Naive thymus-derived CD4-positive, alpha-beta T cell (primary cell): Measurements from ENCODE around the gene OR6N2. TPM values are rescaled to one million over a fixed set of nuclear protein-coding genes. Genes with fewer than 3 reads are reported as not detected.

Source experiments
- ATAC-seq: fragments of 150-1000 bp; cut with Tn5 transposase; 2 replicates; pipeline ENCODE4 v1.10.0; 2021; ENCODE audit warnings: mild to moderate bottlenecking, moderate library complexity
- CTCF ChIA-PET: fragments of 350-600 bp; sonication (Branson Sonifier 250); formaldehyde crosslinking; loops from one replicate; lab custom pipeline; 2021; ENCODE audit warnings: antibody characterized with exemption; lab: Charles Lee
- POLR2A ChIA-PET: fragments of 350-600 bp; sonication (Branson Sonifier 250); formaldehyde crosslinking; loops from one replicate; lab custom pipeline; 2021; ENCODE audit warnings: antibody characterized with exemption, inconsistent platforms; lab: Charles Lee
- DNase-seq, 9 donors: peaks; one replicate each; pipeline versions ENCODE4 v3.0.0 to v3.0.0-alpha.2; 2020 to 2022; ENCODE audit warnings: mixed read lengths in 1 of 9
- H3K27ac ChIP-seq: one replicate; pipeline ENCODE4 v1.7.0; 2013; ENCODE audit warnings: mild to moderate bottlenecking, low read depth, low read length, moderate library complexity
- H3K27me3 ChIP-seq, 2 donors: one replicate each; pipeline ENCODE4 v1.7.0; 2013; ENCODE audit warnings: low read length in 2 of 2, mild to moderate bottlenecking in 2 of 2, moderate library complexity in 2 of 2; ENCODE audit not compliant: control insufficient read depth in 2 of 2, insufficient read depth in 2 of 2
- H3K36me3 ChIP-seq, 3 experiments: 1 replicate in 2 of 3; 2 replicates in 1 of 3; pipeline ENCODE4 v1.7.0; 2013; ENCODE audit warnings: low read length in 3 of 3, mild to moderate bottlenecking in 3 of 3, moderate library complexity in 1 of 3; ENCODE audit not compliant: insufficient read depth in 3 of 3, control insufficient read depth in 2 of 3
- H3K4me1 ChIP-seq, 2 donors: one replicate each; pipeline ENCODE4 v1.7.0; 2013; ENCODE audit warnings: low read length in 2 of 2, mild to moderate bottlenecking in 2 of 2, moderate library complexity in 1 of 2; ENCODE audit not compliant: control insufficient read depth in 2 of 2, insufficient read depth in 2 of 2
- H3K4me3 ChIP-seq: 2 replicates; pipeline ENCODE4 v1.7.0; 2013; ENCODE audit warnings: mild to moderate bottlenecking, low read length
- H3K9me3 ChIP-seq, 3 experiments: 1 replicate in 2 of 3; 2 replicates in 1 of 3; pipeline ENCODE4 v1.7.0; 2013; ENCODE audit warnings: low read length in 3 of 3; ENCODE audit not compliant: control insufficient read depth in 2 of 3
- H3K27ac Mint-ChIP-seq, 9 donors: one replicate each; pipeline ENCODE4 v1.8.0; 2020 to 2022; ENCODE audit warnings: mixed read lengths in 9 of 9, mild to moderate bottlenecking in 8 of 9, moderate library complexity in 5 of 9, inconsistent platforms in 2 of 9
- H3K27me3 Mint-ChIP-seq, 5 donors: one replicate each; pipeline ENCODE4 v1.8.0; 2021 to 2022; ENCODE audit warnings: mixed read lengths in 5 of 5, mild to moderate bottlenecking in 1 of 5
- H3K36me3 Mint-ChIP-seq, 5 donors: one replicate each; pipeline ENCODE4 v1.8.0; 2020 to 2022; ENCODE audit warnings: mixed read lengths in 5 of 5, mild to moderate bottlenecking in 3 of 5, inconsistent platforms in 1 of 5
- H3K4me1 Mint-ChIP-seq, 7 donors: one replicate each; pipeline ENCODE4 v1.8.0; 2020 to 2022; ENCODE audit warnings: mixed read lengths in 7 of 7, mild to moderate bottlenecking in 3 of 7, inconsistent platforms in 1 of 7
- H3K4me3 Mint-ChIP-seq, 10 donors: one replicate each; pipeline ENCODE4 v1.8.0; 2020 to 2022; ENCODE audit warnings: mild to moderate bottlenecking in 10 of 10, mixed read lengths in 10 of 10, moderate library complexity in 6 of 10, inconsistent platforms in 2 of 10
- H3K9me3 Mint-ChIP-seq, 11 donors: one replicate each; pipeline ENCODE4 v1.8.0; 2020 to 2022; ENCODE audit warnings: mixed read lengths in 11 of 11, mild to moderate bottlenecking in 4 of 11, inconsistent platforms in 1 of 11, moderate library complexity in 1 of 11
- intact Hi-C, 2 donors: fragments of 100-400 bp; cut with micrococcal nuclease; formaldehyde crosslinking; loops; one replicate each; pipeline ENCODE4 v1.15.1; 2023
- polyA plus RNA-seq, 2 donors: library from polyadenylated mRNA; unstranded; fragments of 300-500 nt; fragmentation: Illumina TruSeq; gene quantifications; one replicate each; pipeline ENCODE4 v1.2.3, GENCODE V29; 2021
- total RNA-seq, 6 experiments: library from RNA in 5 of 6; stranded (reverse) in 5 of 6; gene quantifications; 1 replicate in 5 of 6; 2 replicates in 1 of 6; pipeline ENCODE4 v1.2.3 and lab custom pipeline; 2021 to 2026

OR6N2 gene
- total and polyA plus RNA-seq, 7 experiments from 2014 or later: 0.17 TPM; not detected in 6

DNA sequence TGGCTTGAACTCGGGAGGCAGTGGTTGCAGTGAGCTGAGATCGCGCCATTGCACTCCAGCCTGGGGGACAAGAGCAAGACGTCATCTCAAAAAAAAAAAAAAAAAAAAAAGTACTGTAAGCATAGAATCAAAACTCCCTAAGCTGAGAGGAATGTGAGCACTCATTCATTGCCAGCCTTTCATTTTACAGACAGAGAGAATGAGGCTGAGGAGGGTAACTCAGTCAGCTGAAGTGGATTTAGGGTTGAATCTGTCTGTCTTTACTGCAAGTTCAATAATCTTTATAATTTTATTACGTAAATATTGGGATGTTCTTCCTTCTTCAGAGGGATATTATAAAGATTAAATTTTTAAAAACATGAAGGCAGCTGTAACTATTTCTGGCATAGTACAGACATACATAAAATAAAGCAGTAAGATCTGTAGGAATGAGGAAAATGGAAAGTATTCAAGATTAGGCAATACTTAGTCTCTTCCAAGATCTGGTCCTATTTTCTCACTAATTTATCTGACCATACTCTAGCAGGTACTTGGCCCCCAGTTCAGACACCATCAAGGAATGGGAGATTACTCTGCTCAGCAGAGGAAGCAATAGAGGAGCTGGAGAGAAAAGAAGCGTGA, 26.0 kb upstream of the OR6N2 start:
- H3K36me3 Mint-ChIP-seq: peaks cover 0 to 1% (median 0%) of the 10 kb centered on the region in 5 donors
- POLR2A ChIA-PET: no interaction called here

DNA sequence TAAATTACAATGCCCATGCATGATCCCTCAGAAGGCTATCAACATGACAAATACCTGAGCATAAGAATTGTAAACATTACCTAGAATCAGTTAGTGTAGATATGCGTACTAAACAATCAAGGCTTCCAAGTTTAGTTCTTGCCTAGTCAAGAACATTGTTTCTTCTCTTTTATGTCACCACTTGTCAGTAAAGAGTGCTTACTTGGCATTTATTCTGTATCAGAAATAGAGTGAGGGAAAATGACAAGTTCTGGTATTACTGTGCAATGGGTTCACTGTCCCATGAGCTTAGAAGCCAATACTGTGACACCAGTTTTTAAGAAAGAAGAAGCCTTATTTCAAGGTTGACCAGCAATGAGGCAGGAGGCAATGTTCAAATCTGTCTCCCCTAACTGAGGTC, 22.7 kb upstream of the OR6N2 start:
- POLR2A ChIA-PET: interaction anchor here (0.6 kb wide), 1 partner anchor 983 kb away, joined by 3 read pairs; no protein-coding TSS in a partner anchor
- H3K36me3 ChIP-seq: no peaks in the 10 kb centered on the region
- Mint-ChIP-seq H3K27me3 (peaks cover 10 to 47% (median 15%) of the 10 kb centered on the region in 5 donors), H3K27ac (no peak overlapping the region), H3K9me3 (peaks cover 0 to 1% (median 0%) of the 10 kb centered on the region in 11 donors), H3K4me1 (peaks cover 0 to 5% (median 0%) of the 10 kb centered on the region in 7 donors), H3K36me3 (peaks cover 0 to 1% (median 0%) of the 10 kb centered on the region in 5 donors), H3K4me3 (no peak overlapping the region)
- DNase-seq (no peak), ATAC-seq (no peak)
- CTCF ChIA-PET: no interaction called here
- H3K4me1 ChIP-seq: no peaks in the 10 kb centered on the region
- H3K9me3 ChIP-seq: no peaks in the 10 kb centered on the region
- H3K27me3 ChIP-seq: no peaks in the 10 kb centered on the region
- H3K27ac ChIP-seq: no peak overlapping the region
- H3K4me3 ChIP-seq: no peak overlapping the region
- intact Hi-C loops: loop anchor here (5.0 to 10.0 kb wide), 2 partner anchors 129 to 131 kb away; partner anchors contain the start of gene PYHIN1 (in 2 of the 2)

More for the DNA sequence above, 26.0 kb upstream of the OR6N2 start:
- Histone ChIP-seq H3K27ac (no peak overlapping the region), H3K9me3 (no peaks in the 10 kb centered on the region), H3K27me3 (no peaks in the 10 kb centered on the region), H3K36me3 (no peaks in the 10 kb centered on the region), H3K4me3 (no peak overlapping the region), H3K4me1 (no peaks in the 10 kb centered on the region)
- peaks cover 0 to 6% (median 0%) of the 10 kb centered on the region in 7 donors for H3K4me1 Mint-ChIP-seq
- DNase-seq (no peak), ATAC-seq (no peak)
- peaks cover 10 to 44% (median 10%) of the 10 kb centered on the region in 5 donors for H3K27me3 Mint-ChIP-seq
- H3K4me3 Mint-ChIP-seq: no peak overlapping the region
- CTCF ChIA-PET: no interaction called here
- intact Hi-C loops: loop anchor here in 1 of 2 donors (10.0 kb wide), 1 partner anchor 128 kb away; the partner anchor contains the start of gene PYHIN1
- H3K9me3 Mint-ChIP-seq: peaks cover 0 to 1% (median 0%) of the 10 kb centered on the region in 11 donors
- no peak overlapping the region for H3K27ac Mint-ChIP-seq

DNA sequence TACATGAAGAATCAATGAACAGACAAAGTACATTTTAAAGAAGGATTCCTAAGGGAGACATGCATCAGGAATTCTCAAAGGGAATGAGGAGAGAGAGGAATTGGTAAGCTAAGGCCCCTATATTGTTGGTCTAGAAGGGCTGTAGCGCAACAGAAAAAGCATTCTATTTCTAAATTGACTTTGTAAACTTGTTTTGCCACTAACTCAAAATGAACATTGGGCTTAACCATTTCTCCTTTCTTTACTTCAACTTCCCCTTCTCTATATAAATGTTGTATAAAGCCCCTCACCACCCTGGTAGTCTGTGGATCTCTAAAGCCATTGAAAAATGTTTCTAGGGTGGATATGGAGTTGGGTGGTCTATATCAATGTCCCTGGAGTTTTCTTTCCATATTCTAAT, 20.4 kb upstream of the OR6N2 start:
- H3K27ac ChIP-seq: no peak overlapping the region
- no peaks in the 10 kb centered on the region for H3K36me3 ChIP-seq
- H3K4me3 ChIP-seq: no peak overlapping the region
- peaks cover 0 to 5% (median 0%) of the 10 kb centered on the region in 7 donors for H3K4me1 Mint-ChIP-seq
- H3K27me3 ChIP-seq: no peaks in the 10 kb centered on the region
- peaks cover 11 to 43% (median 20%) of the 10 kb centered on the region in 5 donors for H3K27me3 Mint-ChIP-seq
- H3K36me3 Mint-ChIP-seq: peaks cover 0 to 1% (median 0%) of the 10 kb centered on the region in 5 donors
- no peak overlapping the region for H3K4me3 Mint-ChIP-seq
- H3K9me3 Mint-ChIP-seq: peaks cover 0 to 1% (median 0%) of the 10 kb centered on the region in 11 donors
- H3K27ac Mint-ChIP-seq: no peak overlapping the region
- no peaks in the 10 kb centered on the region for H3K4me1 ChIP-seq
- intact Hi-C loops: loop anchor here (5.0 to 10.0 kb wide), 2 partner anchors 131 to 133 kb away; partner anchors contain the start of gene PYHIN1 (in 2 of the 2)
- DNase-seq (no peak), ATAC-seq (no peak)
- no peaks in the 10 kb centered on the region for H3K9me3 ChIP-seq
- ChIA-PET CTCF (no interaction called here), POLR2A (no interaction called here)

DNA sequence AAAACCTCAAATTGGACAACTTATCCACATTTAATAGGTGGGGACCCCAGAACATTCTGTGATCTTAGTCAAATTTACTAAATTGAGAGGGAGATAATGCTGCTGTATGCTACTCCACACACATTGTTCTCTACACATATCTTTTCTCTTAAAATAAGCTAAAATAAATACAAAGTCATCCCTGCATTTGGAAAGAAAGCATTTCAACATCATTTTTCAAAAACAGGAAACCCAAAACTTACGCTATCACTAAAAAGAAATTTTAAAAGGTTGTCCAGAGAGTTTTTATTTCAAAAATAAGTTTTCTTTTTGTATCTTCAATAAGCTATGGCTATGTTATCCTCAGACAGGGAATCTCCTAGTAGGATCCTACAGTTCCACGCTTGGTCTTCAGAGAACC, 19.5 kb upstream of the OR6N2 start:
- H3K36me3 Mint-ChIP-seq: no peaks in the 10 kb centered on the region
- Histone ChIP-seq H3K27me3 (no peaks in the 10 kb centered on the region), H3K36me3 (no peaks in the 10 kb centered on the region), H3K4me3 (no peak overlapping the region), H3K27ac (no peak overlapping the region), H3K9me3 (no peaks in the 10 kb centered on the region), H3K4me1 (no peaks in the 10 kb centered on the region)
- peaks cover 0 to 1% (median 0%) of the 10 kb centered on the region in 11 donors for H3K9me3 Mint-ChIP-seq
- ChIA-PET POLR2A (no interaction called here), CTCF (no interaction called here)
- DNase-seq: no peak
- peaks cover 11 to 38% (median 22%) of the 10 kb centered on the region in 5 donors for H3K27me3 Mint-ChIP-seq
- ATAC-seq: no peak
- H3K4me1 Mint-ChIP-seq: peaks cover 0 to 5% (median 0%) of the 10 kb centered on the region in 7 donors
- no peak overlapping the region for H3K4me3 Mint-ChIP-seq
- intact Hi-C loops: loop anchor here (5.0 to 10.0 kb wide), 2 partner anchors 132 to 134 kb away; partner anchors contain the start of gene PYHIN1 (in 2 of the 2)
- no peak overlapping the region for H3K27ac Mint-ChIP-seq

DNA sequence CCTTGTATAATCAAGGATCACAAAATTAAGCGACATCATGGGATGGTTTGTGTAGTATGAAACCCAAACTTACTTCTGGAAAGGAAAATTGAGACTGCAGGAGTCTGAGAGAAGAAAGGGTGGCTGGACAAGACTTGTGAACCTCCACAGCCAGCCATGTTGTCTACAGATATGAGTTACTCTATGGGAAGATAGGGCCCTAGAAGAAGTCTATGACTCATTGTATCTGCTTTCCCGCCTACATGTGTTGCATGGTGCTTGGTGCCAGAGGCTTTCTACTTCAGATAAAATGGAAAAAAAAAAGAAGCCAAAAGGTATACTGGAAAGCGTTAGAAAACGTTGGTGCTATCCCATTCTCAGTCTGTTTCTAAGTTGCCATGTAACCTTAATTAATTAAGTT, 18.7 kb upstream of the OR6N2 start:
- no peaks in the 10 kb centered on the region for H3K4me1 ChIP-seq
- ATAC-seq (no peak), DNase-seq (no peak)
- Mint-ChIP-seq H3K27ac (no peak overlapping the region), H3K36me3 (no peaks in the 10 kb centered on the region), H3K9me3 (peaks cover 0 to 1% (median 0%) of the 10 kb centered on the region in 11 donors), H3K27me3 (peaks cover 11 to 35% (median 22%) of the 10 kb centered on the region in 5 donors), H3K4me1 (peaks cover 0 to 5% (median 0%) of the 10 kb centered on the region in 7 donors), H3K4me3 (no peak overlapping the region)
- no peak overlapping the region for H3K4me3 ChIP-seq
- H3K27me3 ChIP-seq: no peaks in the 10 kb centered on the region
- intact Hi-C loops: loop anchor here (5.0 to 10.0 kb wide), 2 partner anchors 133 to 135 kb away; partner anchors contain the start of gene PYHIN1 (in 2 of the 2)
- no peaks in the 10 kb centered on the region for H3K36me3 ChIP-seq
- CTCF ChIA-PET: no interaction called here
- no peaks in the 10 kb centered on the region for H3K9me3 ChIP-seq
- no peak overlapping the region for H3K27ac ChIP-seq
- POLR2A ChIA-PET: no interaction called here

DNA sequence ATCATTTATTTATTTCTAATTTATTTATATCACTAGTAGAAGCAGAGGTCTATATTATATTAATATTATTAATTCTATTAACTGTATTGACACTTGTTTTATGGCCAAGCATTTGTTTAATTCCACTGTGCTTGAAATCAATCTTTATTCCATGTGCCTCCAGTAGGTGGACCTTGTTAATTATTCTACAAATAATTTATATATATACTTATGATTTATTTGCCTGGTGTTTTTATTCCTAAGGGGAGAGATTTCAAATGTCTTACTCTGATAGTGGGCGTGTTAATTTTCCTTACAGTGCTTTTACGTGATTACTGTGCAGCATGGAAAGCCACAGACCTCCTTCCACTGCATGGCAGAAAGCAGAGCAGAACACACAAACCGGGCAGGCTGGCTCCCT, 17.5 kb upstream of the OR6N2 start:
- H3K36me3 Mint-ChIP-seq: no peaks in the 10 kb centered on the region
- no peak overlapping the region for H3K27ac Mint-ChIP-seq
- H3K27me3 ChIP-seq: no peaks in the 10 kb centered on the region
- H3K4me3 ChIP-seq: no peak overlapping the region
- POLR2A ChIA-PET: no interaction called here
- no peaks in the 10 kb centered on the region for H3K36me3 ChIP-seq
- DNase-seq (no peak), ATAC-seq (no peak)
- no peaks in the 10 kb centered on the region for H3K4me1 ChIP-seq
- H3K4me3 Mint-ChIP-seq: no peak overlapping the region
- peaks cover 0 to 9% (median 0%) of the 10 kb centered on the region in 7 donors for H3K4me1 Mint-ChIP-seq
- intact Hi-C loops: no loop called here
- H3K27me3 Mint-ChIP-seq: peaks cover 11 to 40% (median 19%) of the 10 kb centered on the region in 5 donors
- no peak overlapping the region for H3K27ac ChIP-seq
- peaks cover 0 to 1% (median 0%) of the 10 kb centered on the region in 11 donors for H3K9me3 Mint-ChIP-seq
- H3K9me3 ChIP-seq: no peaks in the 10 kb centered on the region
- CTCF ChIA-PET: no interaction called here
